OCI-LY1 (cell line): Measurements from ENCODE around the gene PIK3IP1.

Experiments used
- H2AFZ ChIP-seq: fragments of 200-600 bp; sonication (generic), shearing (Covaris generic); 2 replicates; pipeline ENCODE4 v1.6.0; 2014; ENCODE audit warnings: antibody characterized with exemption, mild to moderate bottlenecking, low read length
- H3F3A ChIP-seq: fragments of 200-600 bp; sonication (generic), shearing (Covaris generic); 2 replicates; pipeline ENCODE4 v1.6.0; 2014; ENCODE audit warnings: mild to moderate bottlenecking, antibody characterized with exemption, low read length, moderate library complexity; ENCODE audit not compliant: insufficient read depth
- H3K27ac ChIP-seq: fragments of 200-600 bp; sonication (generic); 2 replicates; pipeline ENCODE4 v1.5.1; 2014; ENCODE audit warnings: low read length, mixed run types, mild to moderate bottlenecking, low read depth; ENCODE audit not compliant: poor library complexity, severe bottlenecking
- H3K27me3 ChIP-seq: fragments of 200-600 bp; sonication (generic); 2 replicates; pipeline ENCODE4 v1.6.0; 2014; ENCODE audit warnings: antibody characterized with exemption, mild to moderate bottlenecking, low read length, moderate library complexity; ENCODE audit not compliant: insufficient read depth
- H3K36me3 ChIP-seq: fragments of 200-600 bp; sonication (generic); 2 replicates; pipeline ENCODE4 v1.6.1; 2014; ENCODE audit warnings: mild to moderate bottlenecking, antibody characterized with exemption, low read length, moderate library complexity, mixed read lengths; ENCODE audit not compliant: insufficient read depth
- H3K4me1 ChIP-seq: fragments of 200-600 bp; sonication (generic); 2 replicates; pipeline ENCODE4 v1.5.1; 2014; ENCODE audit warnings: mild to moderate bottlenecking, low read length, moderate library complexity; ENCODE audit not compliant: insufficient read depth, severe bottlenecking
- H3K4me2 ChIP-seq: fragments of 200-600 bp; sonication (generic), shearing (Covaris generic); 2 replicates; pipeline ENCODE4 v1.6.1; 2014; ENCODE audit warnings: low read length
- H3K4me3 ChIP-seq: fragments of 200-600 bp; sonication (generic); 2 replicates; pipeline ENCODE4 v1.5.1; 2014; ENCODE audit warnings: low read length, low read depth, mild to moderate bottlenecking, mixed read lengths; ENCODE audit not compliant: poor library complexity, severe bottlenecking
- H3K79me2 ChIP-seq: fragments of 200-600 bp; shearing (Covaris generic); 2 replicates; pipeline ENCODE4 v1.6.1; 2016; ENCODE audit warnings: mixed run types, low read length, mixed read lengths; ENCODE audit not compliant: insufficient read depth
- H3K9ac ChIP-seq: fragments of 200-600 bp; sonication (generic), shearing (Covaris generic); 2 replicates; pipeline ENCODE4 v1.6.1; 2014; ENCODE audit warnings: mild to moderate bottlenecking, low read length, mixed read lengths
- H3K9me2 ChIP-seq: fragments of 200-600 bp; sonication (generic), shearing (Covaris generic); 2 replicates; pipeline ENCODE4 v1.6.1; 2014; ENCODE audit warnings: low read depth, mild to moderate bottlenecking, low read length, mixed read lengths
- H3K9me3 ChIP-seq: fragments of 200-600 bp; shearing (Covaris generic); 2 replicates; pipeline ENCODE4 v1.6.1; 2014; ENCODE audit warnings: low read length, mixed read lengths
- H4K20me1 ChIP-seq: fragments of 200-600 bp; sonication (generic), shearing (Covaris generic); 2 replicates; pipeline ENCODE4 v1.6.0; 2016; ENCODE audit warnings: mild to moderate bottlenecking, low read length; ENCODE audit not compliant: insufficient read depth
- CTCF ChIP-seq: fragments of 200-600 bp; sonication (generic), shearing (Covaris generic); IDR thresholded peaks from 2 replicates; pipeline ENCODE4 v1.5.1; 2017; ENCODE audit warnings: mild to moderate bottlenecking, antibody characterized with exemption, low read length, moderate library complexity, mixed read lengths
- EZH2 ChIP-seq: fragments of 200-600 bp; sonication (generic), shearing (Covaris generic); IDR thresholded peaks from 2 replicates; pipeline ENCODE4 v1.8.0; 2017; ENCODE audit warnings: borderline replicate concordance, mixed run types, mild to moderate bottlenecking, antibody characterized with exemption, low read length, moderate library complexity, mixed read lengths

The PIK3IP1 gene

GRCh38 chr22:31292236-31292989 lies at the start of gene PIK3IP1:
TSS of gene PIK3IP1 (minus strand) at chr22:31292488. CDS start at chr22:31292344, 144 bp downstream.
- TF ChIP-seq EZH2 (no peak), CTCF (peak; percentile 57)
- Histone ChIP-seq H3K27ac (peak within 1 kb of the TSS; percentile 96), H3K9ac (peak within 1 kb of the TSS; percentile 91)

GRCh38 chr22:31341386-31342088 lies 49.2 kb upstream of the PIK3IP1 start:
- TF ChIP-seq EZH2 (no peak), CTCF (no peak)

More at GRCh38 chr22:31292236-31292989, at the start of gene PIK3IP1:
- Histone ChIP-seq H3F3A (peaks cover 6% of the 10 kb centered on the region; the same call in 1 of the 2 replicates), H3K27me3 (no peaks in the 10 kb centered on the region), H3K4me1 (peaks cover 71% of the 10 kb centered on the region), H3K4me3 (peak within 1 kb of the TSS; percentile 87), H3K9me3 (no peaks in the 10 kb centered on the region), H3K79me2 (no peaks in the 10 kb centered on the region), H2AFZ (no peak within 1 kb of the TSS), H3K4me2 (peak within 1 kb of the TSS; percentile 78), H3K9me2 (no peaks in the 10 kb centered on the region), H4K20me1 (no peaks in the 10 kb centered on the region), H3K36me3 (peaks cover 21% of the 10 kb centered on the region; the same call in 1 of the 2 replicates)

GRCh38 chr22:31340765-31341247 lies 48.5 kb upstream of the PIK3IP1 start:
- Histone ChIP-seq H3K27me3 (no peaks in the 10 kb centered on the region), H3K4me1 (peaks cover 41% of the 10 kb centered on the region), H3K4me2 (no peak overlapping the region), H4K20me1 (no peaks in the 10 kb centered on the region), H3K9me3 (no peaks in the 10 kb centered on the region), H3K9me2 (no peaks in the 10 kb centered on the region), H3K9ac (no peak overlapping the region), H3F3A (no peaks in the 10 kb centered on the region), H3K27ac (no peak overlapping the region), H3K4me3 (no peak overlapping the region), H3K79me2 (peaks cover 26% of the 10 kb centered on the region), H3K36me3 (peaks cover 91% of the 10 kb centered on the region), H2AFZ (no peak overlapping the region)
- no peak for TF ChIP-seq EZH2
- TF ChIP-seq CTCF = no peak

More at GRCh38 chr22:31341386-31342088, 49.2 kb upstream of the PIK3IP1 start:
- H3K4me1 ChIP-seq = peaks cover 41% of the 10 kb centered on the region
- H3F3A ChIP-seq = no peaks in the 10 kb centered on the region
- H3K9me2 ChIP-seq = no peaks in the 10 kb centered on the region
- H2AFZ ChIP-seq = no peak overlapping the region
- no peak overlapping the region; the same call in 1 of the 2 replicates for H3K9ac ChIP-seq
- H3K36me3 ChIP-seq = peaks cover 86% of the 10 kb centered on the region
- no peak overlapping the region for H3K4me3 ChIP-seq
- H3K27ac ChIP-seq = no peak overlapping the region
- H3K4me2 ChIP-seq = peak overlapping the region; percentile 83; the same call in 1 of the 2 replicates
- H3K27me3 ChIP-seq = no peaks in the 10 kb centered on the region
- H3K9me3 ChIP-seq = no peaks in the 10 kb centered on the region
- H4K20me1 ChIP-seq = no peaks in the 10 kb centered on the region
- peaks cover 26% of the 10 kb centered on the region for H3K79me2 ChIP-seq
